Mucosa of stomach (tissue), 1 donor: ENCODE results near the gene PMVK.

Experiments used
- H3K27me3 ChIP-seq: one replicate; pipeline ENCODE4 v1.7.0; 2013; ENCODE audit warnings: mild to moderate bottlenecking, low read length; ENCODE audit not compliant: control insufficient read depth, insufficient read depth
- H3K36me3 ChIP-seq: one replicate; pipeline ENCODE4 v1.7.0; 2013; ENCODE audit warnings: low read length; ENCODE audit not compliant: control insufficient read depth, insufficient read depth
- H3K4me1 ChIP-seq: one replicate; pipeline ENCODE4 v1.7.0; 2013; ENCODE audit warnings: mild to moderate bottlenecking, low read length; ENCODE audit not compliant: control insufficient read depth, insufficient read depth
- H3K4me3 ChIP-seq: one replicate; pipeline ENCODE4 v1.7.0; 2013; ENCODE audit warnings: low read length
- H3K9ac ChIP-seq: one replicate; pipeline ENCODE4 v1.7.0; 2013; ENCODE audit warnings: mild to moderate bottlenecking, low read length, moderate library complexity
- H3K9me3 ChIP-seq: one replicate; pipeline ENCODE4 v1.7.0; 2013; ENCODE audit warnings: mild to moderate bottlenecking, low read length, moderate library complexity; ENCODE audit not compliant: control insufficient read depth
- donor health status: Pancreatic carcinoma.

PMVK gene

GRCh38 chr1:154941333-154942013, 5.0 kb upstream of the PMVK start:
- Histone ChIP-seq H3K4me3 (no peak overlapping the region), H3K4me1 (peaks cover 53% of the 10 kb centered on the region)

GRCh38 chr1:154940651-154941194, 4.2 kb upstream of the PMVK start:
- H3K9ac ChIP-seq, result peak overlapping the region; percentile 8
- peaks cover 60% of the 10 kb centered on the region for H3K4me1 ChIP-seq

More at GRCh38 chr1:154941333-154942013, 5.0 kb upstream of the PMVK start:
- no peaks in the 10 kb centered on the region for H3K27me3 ChIP-seq
- no peaks in the 10 kb centered on the region for H3K9me3 ChIP-seq
- no peaks in the 10 kb centered on the region for H3K36me3 ChIP-seq
- H3K9ac ChIP-seq, result peak overlapping the region; percentile 50

GRCh38 chr1:154940213-154940560, 3.7 kb upstream of the PMVK start:
- Histone ChIP-seq H3K36me3 (no peaks in the 10 kb centered on the region), H3K4me3 (no peak overlapping the region), H3K27me3 (no peaks in the 10 kb centered on the region), H3K4me1 (peaks cover 66% of the 10 kb centered on the region), H3K9me3 (no peaks in the 10 kb centered on the region), H3K9ac (no peak overlapping the region)

More at GRCh38 chr1:154940651-154941194, 4.2 kb upstream of the PMVK start:
- H3K36me3 ChIP-seq, result no peaks in the 10 kb centered on the region
- no peaks in the 10 kb centered on the region for H3K9me3 ChIP-seq
- no peaks in the 10 kb centered on the region for H3K27me3 ChIP-seq
- H3K4me3 ChIP-seq, result no peak overlapping the region

GRCh38 chr1:154938604-154939399, 2.3 kb upstream of the PMVK start:
- Histone ChIP-seq H3K36me3 (no peaks in the 10 kb centered on the region), H3K4me1 (peaks cover 57% of the 10 kb centered on the region), H3K4me3 (no peak overlapping the region), H3K9ac (no peak overlapping the region), H3K27me3 (no peaks in the 10 kb centered on the region), H3K9me3 (no peaks in the 10 kb centered on the region)

GRCh38 chr1:154937988-154938386, 1.5 kb upstream of the PMVK start:
- no peak overlapping the region for H3K4me3 ChIP-seq
- peaks cover 52% of the 10 kb centered on the region for H3K4me1 ChIP-seq
- H3K27me3 ChIP-seq, result no peaks in the 10 kb centered on the region
- H3K9ac ChIP-seq, result peak overlapping the region; percentile 97
- H3K36me3 ChIP-seq, result no peaks in the 10 kb centered on the region
- H3K9me3 ChIP-seq, result no peaks in the 10 kb centered on the region

- peak overlapping the region; percentile 97 for H3K9ac ChIP-seq
- no peaks in the 10 kb centered on the region for H3K27me3 ChIP-seq
- no peaks in the 10 kb centered on the region for H3K36me3 ChIP-seq
- peak overlapping the region; percentile 80 for H3K4me3 ChIP-seq
- H3K4me1 ChIP-seq, result peaks cover 52% of the 10 kb centered on the region
- no peaks in the 10 kb centered on the region for H3K9me3 ChIP-seq
Observed at GRCh38 chr1:154937085-154937987, 817 bp upstream of the PMVK start.

GRCh38 chr1:154935749-154936554, 567 bp downstream of the PMVK start:
- H3K4me1 ChIP-seq, result peaks cover 51% of the 10 kb centered on the region
- H3K4me3 ChIP-seq, result peak overlapping the region; percentile 80
- H3K27me3 ChIP-seq, result no peaks in the 10 kb centered on the region
- H3K9me3 ChIP-seq, result no peaks in the 10 kb centered on the region
- H3K9ac ChIP-seq, result peak overlapping the region; percentile 97
- no peaks in the 10 kb centered on the region for H3K36me3 ChIP-seq

GRCh38 chr1:154934358-154934948, 2.1 kb downstream of the PMVK start:
- Histone ChIP-seq H3K27me3 (no peaks in the 10 kb centered on the region), H3K4me1 (peaks cover 46% of the 10 kb centered on the region), H3K9me3 (no peaks in the 10 kb centered on the region), H3K36me3 (no peaks in the 10 kb centered on the region), H3K4me3 (no peak overlapping the region), H3K9ac (no peak overlapping the region)

GRCh38 chr1:154931940-154932487, 4.5 kb downstream of the PMVK start:
- Histone ChIP-seq H3K4me3 (no peak overlapping the region), H3K27me3 (no peaks in the 10 kb centered on the region), H3K9me3 (no peaks in the 10 kb centered on the region), H3K4me1 (peaks cover 36% of the 10 kb centered on the region), H3K9ac (peak overlapping the region; percentile 67), H3K36me3 (no peaks in the 10 kb centered on the region)

- Histone ChIP-seq H3K27me3 (no peaks in the 10 kb centered on the region), H3K9me3 (no peaks in the 10 kb centered on the region), H3K9ac (no peak overlapping the region), H3K4me1 (peaks cover 2% of the 10 kb centered on the region), H3K36me3 (peaks cover 12% of the 10 kb centered on the region), H3K4me3 (no peak overlapping the region)
Observed at GRCh38 chr1:154926201-154926600, 10.3 kb downstream of the PMVK start.
